ENCODE measurements around the gene SYT14.

- no peak for TF ChIP-seq CTCF (IDR thresholded peaks at IDR 0.05)
- no peak for TF ChIP-seq CREB1 (CRISPR knock-in tag; IDR thresholded peaks at IDR 0.05)
- TF ChIP-seq JUN (CRISPR knock-in tag; IDR thresholded peaks at IDR 0.05) = no peak
- TF ChIP-seq HMGA2 (CRISPR knock-in tag; IDR thresholded peaks at IDR 0.05) = no peak
- no peak for TF ChIP-seq E2F4 (CRISPR knock-in tag; IDR thresholded peaks at IDR 0.05; ENCODE audit: borderline replicate concordance, low read depth)
- TF ChIP-seq MAX (CRISPR knock-in tag; IDR thresholded peaks at IDR 0.05) = no peak
- TF ChIP-seq CDX4 (CRISPR knock-in tag; IDR thresholded peaks at IDR 0.05; ENCODE audit: borderline replicate concordance) = no peak
- TF ChIP-seq ZBTB21 (CRISPR knock-in tag; IDR thresholded peaks at IDR 0.05; ENCODE audit: borderline replicate concordance) = no peak
These were observed 7.4 kb downstream of the SYT14 start for GRCh38 chr1:209945377-209945776.

All from WTC11 (cell line).